ENCODE measurements around the gene GPR161. TPM values are rescaled to one million over a fixed set of nuclear protein-coding genes. Genes with fewer than 3 reads are reported as not detected.
A peak's percentile ranks its signal among the peaks of the same experiment; 100 is the strongest.

The GPR161 gene
- total RNA-seq, 1 donor from 2014 or later = 2.8 TPM

GRCh38 chr1:168145184-168146159 lies 8.7 kb upstream of the GPR161 start:
- no peaks in the 10 kb centered on the region for H3K36me3 ChIP-seq
- peak; percentile 92 for TF ChIP-seq CTCF (IDR thresholded peaks at IDR 0.05; ENCODE audit: borderline replicate concordance)
- peak overlapping the region; percentile 30 for H3K27ac ChIP-seq (replicated peaks)
- H3K4me1 ChIP-seq = peaks cover 5% of the 10 kb centered on the region
- intact Hi-C loops (cut with micrococcal nuclease) = no loop called here
- DNase-seq = peak; percentile 85
- H3K9me3 ChIP-seq (replicated peaks) = no peaks in the 10 kb centered on the region
- H3K27me3 ChIP-seq (ENCODE audit: low read depth) = no peaks in the 10 kb centered on the region
- no peak overlapping the region for H3K4me3 ChIP-seq

GRCh38 chr1:168141871-168142385 lies 5.2 kb upstream of the GPR161 start:
- intact Hi-C loops (cut with micrococcal nuclease) = no loop called here

GRCh38 chr1:168139070-168139469 lies 2.3 kb upstream of the GPR161 start:
- no peak for DNase-seq
- intact Hi-C loops (cut with micrococcal nuclease) = no loop called here
- Histone ChIP-seq H3K9me3 (replicated peaks) (no peaks in the 10 kb centered on the region), H3K27ac (replicated peaks) (no peak overlapping the region), H3K4me3 (no peak overlapping the region), H3K4me1 (peaks cover 20% of the 10 kb centered on the region), H3K27me3 (ENCODE audit: low read depth) (peaks cover 14% of the 10 kb centered on the region), H3K36me3 (no peaks in the 10 kb centered on the region)
- TF ChIP-seq CTCF (IDR thresholded peaks at IDR 0.05; ENCODE audit: borderline replicate concordance) = no peak

More at GRCh38 chr1:168141871-168142385, 5.2 kb upstream of the GPR161 start:
- Histone ChIP-seq H3K27ac (replicated peaks) (no peak overlapping the region), H3K4me1 (peaks cover 11% of the 10 kb centered on the region), H3K4me3 (no peak overlapping the region), H3K36me3 (no peaks in the 10 kb centered on the region), H3K27me3 (ENCODE audit: low read depth) (no peaks in the 10 kb centered on the region), H3K9me3 (replicated peaks) (no peaks in the 10 kb centered on the region)
- DNase-seq = no peak
- TF ChIP-seq CTCF (IDR thresholded peaks at IDR 0.05; ENCODE audit: borderline replicate concordance) = no peak

- no peak for TF ChIP-seq CTCF (IDR thresholded peaks at IDR 0.05; ENCODE audit: borderline replicate concordance)
- peaks cover 24% of the 10 kb centered on the region for H3K27me3 ChIP-seq (ENCODE audit: low read depth)
- peaks cover 20% of the 10 kb centered on the region for H3K4me1 ChIP-seq
- H3K9me3 ChIP-seq (replicated peaks) = no peaks in the 10 kb centered on the region
- H3K4me3 ChIP-seq = no peak overlapping the region
- peak overlapping the region; percentile 87 for H3K27ac ChIP-seq (replicated peaks)
- H3K36me3 ChIP-seq = no peaks in the 10 kb centered on the region
- intact Hi-C loops (cut with micrococcal nuclease) = no loop called here
- DNase-seq = no peak
Measured at GRCh38 chr1:168138134-168138533, 1.4 kb upstream of the GPR161 start.

- Histone ChIP-seq H3K4me1 (peaks cover 20% of the 10 kb centered on the region), H3K36me3 (no peaks in the 10 kb centered on the region), H3K27me3 (ENCODE audit: low read depth) (peaks cover 24% of the 10 kb centered on the region), H3K9me3 (replicated peaks) (no peaks in the 10 kb centered on the region), H3K4me3 (peak overlapping the region; percentile 77), H3K27ac (replicated peaks) (peak overlapping the region; percentile 87)
- no peak for DNase-seq
- no peak for TF ChIP-seq CTCF (IDR thresholded peaks at IDR 0.05; ENCODE audit: borderline replicate concordance)
- intact Hi-C loops (cut with micrococcal nuclease) = no loop called here
Measured at GRCh38 chr1:168137515-168137821, 738 bp upstream of the GPR161 start.

All from left ventricle myocardium inferior (tissue), 1 donor.